H9 (cell line): ENCODE measurements around the gene ZNF362. TPM values are rescaled to one million over a fixed set of nuclear protein-coding genes. Genes with fewer than 3 reads are reported as not detected.

Source experiments
- DNase-seq: peaks from one replicate; pipeline ENCODE4 v3.0.0-alpha.2; 2017
- H2AFZ ChIP-seq: one replicate; pipeline ENCODE4 v1.6.1; 2013; ENCODE audit warnings: mild to moderate bottlenecking, low read length, control low read depth, moderate library complexity
- H2AK5ac ChIP-seq: 2 replicates; pipeline ENCODE4 v1.6.1; 2013; ENCODE audit warnings: low read length, control low read depth, mixed read lengths; ENCODE audit not compliant: insufficient read length
- H2BK120ac ChIP-seq: one replicate; pipeline ENCODE4 v1.6.1; 2013; ENCODE audit warnings: low read depth, mild to moderate bottlenecking, low read length, control low read depth, inconsistent platforms; ENCODE audit not compliant: poor library complexity, severe bottlenecking
- H2BK12ac ChIP-seq: 2 replicates; pipeline ENCODE4 v1.6.1; 2013; ENCODE audit warnings: low read length, control low read depth, mixed read lengths, low read depth; ENCODE audit not compliant: insufficient read length
- H2BK15ac ChIP-seq: 2 replicates; pipeline ENCODE4 v1.6.1; 2013; ENCODE audit warnings: low read depth, low read length, control low read depth
- H2BK20ac ChIP-seq: one replicate; pipeline ENCODE4 v1.6.1; 2013; ENCODE audit warnings: low read depth, mild to moderate bottlenecking, low read length, control low read depth, inconsistent platforms; ENCODE audit not compliant: poor library complexity, severe bottlenecking
- H2BK5ac ChIP-seq: 2 replicates; pipeline ENCODE4 v1.6.1; 2013; ENCODE audit warnings: low read length, control low read depth, mixed read lengths; ENCODE audit not compliant: insufficient read length
- H3K14ac ChIP-seq: 2 replicates; pipeline ENCODE4 v1.6.1; 2013; ENCODE audit warnings: low read length, control low read depth; ENCODE audit not compliant: insufficient read depth
- H3K18ac ChIP-seq: 2 replicates; pipeline ENCODE4 v1.6.1; 2013; ENCODE audit warnings: low read depth, mild to moderate bottlenecking, mixed read lengths, low read length, control low read depth; ENCODE audit not compliant: insufficient read length
- H3K23ac ChIP-seq: 2 replicates; pipeline ENCODE4 v1.6.1; 2013; ENCODE audit warnings: low read length, control low read depth, mixed read lengths, low read depth; ENCODE audit not compliant: insufficient read length
- H3K23me2 ChIP-seq: 2 replicates; pipeline ENCODE4 v1.6.1; 2013; ENCODE audit warnings: low read depth, mild to moderate bottlenecking, mixed read lengths, low read length, control low read depth; ENCODE audit not compliant: insufficient read length, poor library complexity, severe bottlenecking
- H3K27ac ChIP-seq: 2 replicates; pipeline ENCODE4 v1.5.1; 2013; ENCODE audit warnings: low read length, control low read depth, mixed read lengths, low read depth; ENCODE audit not compliant: insufficient read length
- H3K27me3 ChIP-seq: 2 replicates; pipeline ENCODE4 v1.6.1; 2013; ENCODE audit warnings: low read length, control low read depth, inconsistent platforms; ENCODE audit not compliant: insufficient read depth
- H3K4ac ChIP-seq: 2 replicates; pipeline ENCODE4 v1.6.1; 2013; ENCODE audit warnings: low read depth, mild to moderate bottlenecking, control low read depth, inconsistent platforms, low read length, moderate library complexity
- H3K4me1 ChIP-seq: 2 replicates; pipeline ENCODE4 v1.6.1; 2013; ENCODE audit warnings: low read length, control low read depth, inconsistent platforms; ENCODE audit not compliant: insufficient read depth
- H3K4me2 ChIP-seq: 2 replicates; pipeline ENCODE4 v1.6.1; 2013; ENCODE audit warnings: low read length, control low read depth, mixed read lengths; ENCODE audit not compliant: insufficient read length, insufficient read depth
- H3K56ac ChIP-seq: 2 replicates; pipeline ENCODE4 v1.6.1; 2013; ENCODE audit warnings: low read depth, mild to moderate bottlenecking, mixed read lengths, low read length, control low read depth; ENCODE audit not compliant: insufficient read length
- H3K79me1 ChIP-seq: 2 replicates; pipeline ENCODE4 v1.6.1; 2013; ENCODE audit warnings: low read depth, mild to moderate bottlenecking, moderate library complexity, low read length, control low read depth, inconsistent platforms; ENCODE audit not compliant: insufficient read depth, poor library complexity, severe bottlenecking
- H3K79me2 ChIP-seq: 2 replicates; pipeline ENCODE4 v1.6.1; 2013; ENCODE audit warnings: low read length, control low read depth, inconsistent platforms; ENCODE audit not compliant: insufficient read depth
- H3K9ac ChIP-seq: 2 replicates; pipeline ENCODE4 v1.6.1; 2013; ENCODE audit warnings: low read length, control low read depth, mixed read lengths; ENCODE audit not compliant: insufficient read length; ENCODE audit errors: extremely low read depth
- H3K9me3 ChIP-seq: one replicate; pipeline ENCODE4 v1.6.1; 2013; ENCODE audit warnings: low read depth, low read length, inconsistent platforms; ENCODE audit not compliant: control insufficient read depth
- H3T11ph ChIP-seq: one replicate; pipeline ENCODE4 v1.6.1; 2013; ENCODE audit warnings: mild to moderate bottlenecking, low read length, control low read depth, inconsistent platforms
- H4K20me1 ChIP-seq: one replicate; pipeline ENCODE4 v1.6.1; 2013; ENCODE audit not compliant: control insufficient read depth, insufficient read length, insufficient read depth
- H4K5ac ChIP-seq: 2 replicates; pipeline ENCODE4 v1.6.1; 2013; ENCODE audit warnings: low read depth, mild to moderate bottlenecking, mixed read lengths, low read length, control low read depth; ENCODE audit not compliant: insufficient read length
- H4K8ac ChIP-seq: replicated peaks from 2 replicates; pipeline ENCODE4 v1.6.1; 2013; ENCODE audit warnings: low read length, control low read depth, mixed read lengths, low read depth; ENCODE audit not compliant: insufficient read length
- H4K91ac ChIP-seq: 2 replicates; pipeline ENCODE4 v1.6.1; 2013; ENCODE audit warnings: low read depth, mild to moderate bottlenecking, moderate library complexity, mixed read lengths, low read length, control low read depth; ENCODE audit not compliant: insufficient read length
- H3K27ac Mint-ChIP-seq, 3 experiments: 2 replicates in 2 of 3; 3 replicates in 1 of 3; pipeline ENCODE4 v1.8.0; 2020 to 2021; ENCODE audit warnings: mixed read lengths in 3 of 3, mild to moderate bottlenecking in 1 of 3, moderate library complexity in 1 of 3
- H3K27me3 Mint-ChIP-seq: 2 replicates; pipeline ENCODE4 v1.8.0; 2021; ENCODE audit warnings: low read depth, mild to moderate bottlenecking, moderate library complexity, mixed read lengths
- H3K36me3 Mint-ChIP-seq, 3 experiments: 2 replicates in 2 of 3; 3 replicates in 1 of 3; pipeline ENCODE4 v1.8.0; 2020 to 2021; ENCODE audit warnings: low read depth in 3 of 3, mixed read lengths in 3 of 3; ENCODE audit not compliant: insufficient read depth in 1 of 3
- H3K4me1 Mint-ChIP-seq, 2 experiments: 2 replicates each; pipeline ENCODE4 v1.8.0; 2020; ENCODE audit warnings: mixed read lengths in 2 of 2
- H3K4me3 Mint-ChIP-seq, 2 experiments: 2 replicates in 1 of 2; 3 replicates in 1 of 2; pipeline ENCODE4 v1.8.0; 2020 to 2021; ENCODE audit warnings: mild to moderate bottlenecking in 2 of 2, mixed read lengths in 2 of 2, moderate library complexity in 1 of 2
- H3K9me3 Mint-ChIP-seq, 2 experiments: 2 replicates in 1 of 2; 3 replicates in 1 of 2; pipeline ENCODE4 v1.8.0; 2020; ENCODE audit warnings: mild to moderate bottlenecking in 2 of 2, mixed read lengths in 2 of 2, moderate library complexity in 1 of 2
- CTCF ChIP-seq: fragments of 200-600 bp; sonication (generic); conservative IDR thresholded peaks from 3 replicates; pipeline ENCODE4 v1.8.0; 2021; ENCODE audit warnings: antibody characterized with exemption, mild to moderate bottlenecking
- WGBS: extraction: QIAGEN DNeasy Blood & Tissue Kit; methylation state at CpG from one replicate; pipeline ENCODE4 v1.1.7; 2013; ENCODE audit warnings: missing lambda C conversion rate, low lambda C conversion rate, mixed read lengths; ENCODE audit not compliant: insufficient read length; ENCODE audit errors: extremely low coverage; 5-methylcytosine and 5-hydroxymethylcytosine counted together
- total RNA-seq: library from RNA; stranded (reverse); gene quantifications from 2 replicates; pipeline ENCODE4 v1.2.1, GENCODE V29; 2021

ZNF362 gene
- total RNA-seq, 1 experiment from 2014 or later = 18.7 TPM

GRCh38 chr1:33311706-33312412 lies 55.6 kb downstream of the ZNF362 start:
- Histone ChIP-seq H3K23me2 (no peaks in the 10 kb centered on the region), H3K56ac (no peak overlapping the region), H4K5ac (no peak overlapping the region), H3K14ac (no peak overlapping the region), H2BK5ac (no peak overlapping the region), H3K9me3 (no peaks in the 10 kb centered on the region), H2AFZ (no peak overlapping the region), H3K27me3 (no peaks in the 10 kb centered on the region), H3K18ac (no peak overlapping the region), H2AK5ac (no peak overlapping the region), H3K4ac (no peak overlapping the region), H3K23ac (no peak overlapping the region), H3K79me1 (no peaks in the 10 kb centered on the region), H3T11ph (no peak overlapping the region), H3K9ac (no peak overlapping the region), H3K27ac (no peak overlapping the region), H2BK20ac (no peak overlapping the region), H3K4me2 (no peak overlapping the region), H2BK15ac (no peak overlapping the region), H4K20me1 (no peaks in the 10 kb centered on the region), H4K91ac (no peak overlapping the region), H4K8ac (no peak overlapping the region), H3K4me1 (no peaks in the 10 kb centered on the region), H2BK120ac (no peak overlapping the region), H2BK12ac (no peak overlapping the region), H3K79me2 (no peaks in the 10 kb centered on the region)
- H3K4me1 Mint-ChIP-seq = no peaks in the 10 kb centered on the region
- H3K36me3 Mint-ChIP-seq = no peaks in the 10 kb centered on the region; a peak in 1 of 7 replicates
- no peaks in the 10 kb centered on the region; a peak in 3 of 5 replicates for H3K9me3 Mint-ChIP-seq
- no peak for TF ChIP-seq CTCF
- no CpG with 5 or more reads among the region's 7 CpGs for WGBS
- peaks cover 23% of the 10 kb centered on the region for H3K27me3 Mint-ChIP-seq
- no peak overlapping the region for H3K4me3 Mint-ChIP-seq
- H3K27ac Mint-ChIP-seq = no peak overlapping the region
- no peak for DNase-seq
